Measurements from ENCODE around the gene GNAQ. TPM values are rescaled to one million over a fixed set of nuclear protein-coding genes. Genes with fewer than 3 reads are reported as not detected.

GNAQ gene
- total RNA-seq, 2 experiments from 2014 or later, result 17.6 to 24.2 TPM

- Mint-ChIP-seq H3K27ac (no peak overlapping the region), H3K4me1 (peaks cover 37% of the 10 kb centered on the region), H3K27me3 (no peaks in the 10 kb centered on the region)
Measured at GRCh38 chr9:78009186-78009585, 22.4 kb downstream of the GNAQ start.

DNA sequence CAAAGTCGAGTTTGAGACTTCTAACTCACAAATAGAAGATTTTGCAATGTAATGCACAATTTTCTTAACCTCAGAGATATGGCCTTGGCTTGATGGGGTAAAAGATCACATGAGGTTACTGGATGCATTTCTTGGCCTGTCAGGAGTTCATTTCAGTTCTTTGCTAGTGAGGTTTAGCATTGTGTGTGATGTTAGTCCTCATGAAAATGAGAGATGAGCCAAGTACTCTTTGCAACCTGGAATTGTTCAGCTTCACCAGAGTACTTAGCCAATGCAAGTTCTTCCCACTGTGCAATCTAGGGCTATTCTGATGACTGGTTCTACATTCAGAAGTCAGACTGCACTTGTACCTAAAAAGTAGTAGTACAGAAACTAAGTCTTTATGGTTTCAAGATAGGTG is 24.9 kb downstream of the GNAQ start:
- Mint-ChIP-seq H3K27ac (no peak overlapping the region), H3K9me3 (ENCODE audit: low read depth) (no peaks in the 10 kb centered on the region), H3K36me3 (peaks cover 4% of the 10 kb centered on the region), H3K4me1 (peaks cover 37% of the 10 kb centered on the region), H3K27me3 (no peaks in the 10 kb centered on the region), H3K4me3 (no peak overlapping the region)
- DNase-seq (no peak), ATAC-seq (no peak)
- CTCF ChIA-PET, result no interaction called here

More at GRCh38 chr9:78009186-78009585, 22.4 kb downstream of the GNAQ start:
- Mint-ChIP-seq H3K9me3 (ENCODE audit: low read depth) (no peaks in the 10 kb centered on the region), H3K4me3 (no peak overlapping the region), H3K36me3 (peaks cover 12% of the 10 kb centered on the region)
- DNase-seq (no peak), ATAC-seq (no peak)
- CTCF ChIA-PET, result interaction anchor here (1.3 kb wide), 1 partner anchor 31 kb away, joined by 3 read pairs; no protein-coding TSS in a partner anchor

DNA sequence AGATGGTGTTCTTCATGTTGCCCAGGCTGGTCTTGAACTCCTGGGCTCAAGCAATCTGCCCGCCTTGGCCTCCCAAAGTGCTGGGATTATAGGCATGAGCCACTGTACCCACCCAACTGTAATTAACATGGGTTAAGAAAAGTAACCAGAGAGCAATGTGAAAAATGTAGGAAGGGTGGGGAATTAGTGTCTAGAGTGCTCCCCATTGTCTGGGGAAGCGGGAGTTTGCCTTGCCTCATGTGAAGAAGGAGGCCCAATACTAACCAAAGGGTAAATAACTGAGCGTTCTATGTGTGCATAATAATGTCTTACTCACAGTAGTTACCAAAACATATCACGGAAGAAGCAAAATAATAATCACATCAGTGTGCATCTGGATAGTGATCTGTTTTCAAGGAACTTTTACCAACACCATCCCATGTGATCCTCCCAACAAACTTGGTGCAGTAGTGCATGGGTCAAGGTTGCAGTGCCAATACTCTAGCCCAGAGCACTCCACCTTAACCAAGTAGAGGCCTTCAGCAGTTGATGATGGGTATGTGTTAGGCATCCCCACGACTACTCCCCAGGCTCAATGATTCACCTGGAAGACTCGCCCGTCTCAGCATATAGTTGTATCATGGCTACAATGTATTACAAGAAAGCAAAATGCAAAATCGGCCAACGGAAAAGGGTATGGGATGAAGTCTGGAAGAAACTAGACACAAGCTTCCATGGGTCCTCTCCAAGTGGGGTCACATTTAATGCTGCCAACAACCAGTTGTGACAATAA is 26.2 kb downstream of the GNAQ start:
- DNase-seq, result no peak
- Mint-ChIP-seq H3K27me3 (no peaks in the 10 kb centered on the region), H3K4me1 (peaks cover 24% of the 10 kb centered on the region), H3K27ac (no peak overlapping the region), H3K36me3 (no peaks in the 10 kb centered on the region), H3K4me3 (no peak overlapping the region), H3K9me3 (ENCODE audit: low read depth) (no peaks in the 10 kb centered on the region)
- ATAC-seq, result no peak
- CTCF ChIA-PET, result interaction anchor here (1.4 kb wide), 1 partner anchor 12 kb away, joined by 4 read pairs; no protein-coding TSS in a partner anchor

- CTCF ChIA-PET, result interaction anchor here (0.9 to 2.0 kb wide), 4 partner anchors 12 to 30 kb away, joined by 4 read pairs; no protein-coding TSS in a partner anchor
- Mint-ChIP-seq H3K4me3 (no peak overlapping the region), H3K4me1 (peaks cover 19% of the 10 kb centered on the region), H3K27ac (no peak overlapping the region), H3K27me3 (no peaks in the 10 kb centered on the region), H3K9me3 (ENCODE audit: low read depth) (no peaks in the 10 kb centered on the region), H3K36me3 (no peaks in the 10 kb centered on the region)
- ATAC-seq (no peak), DNase-seq (no peak)
Measured at GRCh38 chr9:78004478-78005229, 27.0 kb downstream of the GNAQ start.

- Mint-ChIP-seq H3K36me3 (no peaks in the 10 kb centered on the region), H3K4me1 (peaks cover 12% of the 10 kb centered on the region), H3K9me3 (ENCODE audit: low read depth) (no peaks in the 10 kb centered on the region), H3K27ac (no peak overlapping the region), H3K4me3 (no peak overlapping the region), H3K27me3 (no peaks in the 10 kb centered on the region)
- CTCF ChIA-PET, result interaction anchor here (0.9 to 2.0 kb wide), 4 partner anchors 11 to 31 kb away, joined by 4 read pairs; no protein-coding TSS in a partner anchor
- DNase-seq (no peak), ATAC-seq (no peak)
Measured at GRCh38 chr9:78003730-78004129, 27.9 kb downstream of the GNAQ start.

- Mint-ChIP-seq H3K27me3 (no peaks in the 10 kb centered on the region), H3K36me3 (peaks cover 1% of the 10 kb centered on the region), H3K4me1 (peaks cover 7% of the 10 kb centered on the region), H3K27ac (no peak overlapping the region), H3K9me3 (ENCODE audit: low read depth) (no peaks in the 10 kb centered on the region), H3K4me3 (no peak overlapping the region)
- CTCF ChIA-PET, result interaction anchor here (2.0 kb wide), 1 partner anchor 33 kb away, joined by 4 read pairs; no protein-coding TSS in a partner anchor
- ATAC-seq (no peak), DNase-seq (no peak)
Measured at GRCh38 chr9:78001946-78002731, 29.5 kb downstream of the GNAQ start.

DNA sequence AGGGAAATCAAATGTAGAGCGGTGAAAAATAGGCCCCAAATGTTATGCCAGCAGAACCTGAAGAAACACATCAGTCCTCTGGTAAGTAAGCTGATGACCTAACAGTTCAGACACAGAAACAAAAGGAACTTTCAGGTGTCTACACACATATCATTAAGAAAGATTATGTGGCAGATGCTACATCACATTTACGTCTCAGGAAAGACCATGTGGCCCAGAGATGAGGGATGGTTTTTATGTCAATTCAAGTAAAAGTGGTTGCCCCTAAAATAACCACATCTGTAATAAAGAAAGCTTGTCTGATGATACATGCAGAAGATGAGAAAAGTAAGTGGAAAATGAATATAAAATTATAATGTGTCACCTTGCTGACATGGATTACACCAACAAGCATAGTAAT is 31.4 kb downstream of the GNAQ start:
- H3K27me3 Mint-ChIP-seq, result no peaks in the 10 kb centered on the region
- CTCF ChIA-PET, result interaction anchor here (0.9 kb wide), 1 partner anchor 23 kb away, joined by 3 read pairs; no protein-coding TSS in a partner anchor
- H3K4me3 Mint-ChIP-seq, result no peak overlapping the region
- ATAC-seq (no peak), DNase-seq (no peak)
- H3K4me1 Mint-ChIP-seq, result peaks cover 7% of the 10 kb centered on the region
- no peaks in the 10 kb centered on the region for H3K9me3 Mint-ChIP-seq (ENCODE audit: low read depth)
- no peak overlapping the region for H3K27ac Mint-ChIP-seq
- peaks cover 1% of the 10 kb centered on the region for H3K36me3 Mint-ChIP-seq

DNA sequence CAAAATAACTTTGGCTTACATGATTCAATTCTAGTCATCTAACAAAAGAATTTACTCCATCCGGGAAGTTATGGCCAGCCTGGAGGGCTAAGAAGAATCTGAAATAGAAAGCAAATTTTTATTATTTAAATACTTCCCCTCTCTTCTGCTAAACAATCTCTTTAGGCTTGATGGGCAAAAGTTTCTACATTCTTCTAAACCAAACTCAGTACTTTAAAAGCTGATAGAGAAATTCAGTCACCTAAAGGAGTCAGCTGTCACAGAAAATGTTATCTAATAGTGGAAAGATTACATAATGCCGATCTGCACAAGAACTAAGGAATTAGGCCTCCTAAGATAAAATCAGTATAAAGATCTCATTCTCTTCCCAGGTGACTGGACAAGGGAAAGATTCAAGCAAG is 32.4 kb downstream of the GNAQ start:
- Mint-ChIP-seq H3K27me3 (no peaks in the 10 kb centered on the region), H3K36me3 (peaks cover 1% of the 10 kb centered on the region), H3K9me3 (ENCODE audit: low read depth) (no peaks in the 10 kb centered on the region), H3K4me3 (no peak overlapping the region), H3K27ac (no peak overlapping the region), H3K4me1 (peaks cover 3% of the 10 kb centered on the region)
- DNase-seq (no peak), ATAC-seq (no peak)
- CTCF ChIA-PET, result no interaction called here

- peaks cover 3% of the 10 kb centered on the region for H3K4me1 Mint-ChIP-seq
Measured at GRCh38 chr9:77997611-77998284, 33.9 kb downstream of the GNAQ start.

GRCh38 chr9:77996696-77997095 is 34.9 kb downstream of the GNAQ start:
- Mint-ChIP-seq H3K4me1 (peaks cover 7% of the 10 kb centered on the region), H3K27me3 (no peaks in the 10 kb centered on the region), H3K27ac (no peak overlapping the region), H3K9me3 (ENCODE audit: low read depth) (peaks cover 2% of the 10 kb centered on the region), H3K4me3 (no peak overlapping the region), H3K36me3 (peaks cover 5% of the 10 kb centered on the region)
- DNase-seq (no peak), ATAC-seq (no peak)
- CTCF ChIA-PET, result no interaction called here

More at GRCh38 chr9:77997611-77998284, 33.9 kb downstream of the GNAQ start:
- Mint-ChIP-seq H3K4me3 (no peak overlapping the region), H3K27ac (no peak overlapping the region), H3K9me3 (ENCODE audit: low read depth) (no peaks in the 10 kb centered on the region), H3K36me3 (peaks cover 1% of the 10 kb centered on the region), H3K27me3 (no peaks in the 10 kb centered on the region)
- ATAC-seq (no peak), DNase-seq (no peak)
- CTCF ChIA-PET, result interaction anchor here (1.0 kb wide), 1 partner anchor 20 kb away, joined by 3 read pairs; no protein-coding TSS in a partner anchor

- no peak for ATAC-seq
- no peak for DNase-seq
- H3K36me3 Mint-ChIP-seq, result peaks cover 4% of the 10 kb centered on the region
- H3K9me3 Mint-ChIP-seq (ENCODE audit: low read depth), result peaks cover 2% of the 10 kb centered on the region
- peaks cover 9% of the 10 kb centered on the region for H3K4me1 Mint-ChIP-seq
- H3K27ac Mint-ChIP-seq, result no peak overlapping the region
- H3K27me3 Mint-ChIP-seq, result no peaks in the 10 kb centered on the region
- CTCF ChIA-PET, result no interaction called here
- no peak overlapping the region for H3K4me3 Mint-ChIP-seq
Measured at GRCh38 chr9:77991191-77991590, 40.4 kb downstream of the GNAQ start.

DNA sequence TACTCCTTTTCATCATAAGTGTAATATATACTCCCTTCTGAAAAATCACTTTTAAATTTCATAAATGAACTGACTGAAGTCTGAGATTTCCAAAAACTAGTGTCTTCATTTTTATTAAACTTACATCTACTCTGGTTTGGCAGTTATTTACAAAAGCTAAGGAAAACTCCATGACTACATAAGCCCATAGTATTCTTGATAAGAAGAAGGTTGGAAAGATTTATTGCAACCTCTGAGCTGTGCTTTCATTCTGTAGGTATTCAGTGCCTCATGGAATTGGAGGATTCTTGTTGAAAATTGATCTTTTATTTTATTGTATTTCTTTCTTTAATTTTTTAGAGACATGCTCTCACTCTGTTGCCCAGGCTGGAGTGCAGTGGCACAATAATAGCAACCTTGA is 41.7 kb downstream of the GNAQ start:
- no peak overlapping the region for H3K27ac Mint-ChIP-seq
- H3K36me3 Mint-ChIP-seq, result peaks cover 4% of the 10 kb centered on the region
- DNase-seq, result no peak
- no peaks in the 10 kb centered on the region for H3K27me3 Mint-ChIP-seq
- peaks cover 2% of the 10 kb centered on the region for H3K9me3 Mint-ChIP-seq (ENCODE audit: low read depth)
- peaks cover 9% of the 10 kb centered on the region for H3K4me1 Mint-ChIP-seq
- ATAC-seq, result no peak
- H3K4me3 Mint-ChIP-seq, result no peak overlapping the region
- CTCF ChIA-PET, result interaction anchor here (1.5 kb wide), 1 partner anchor 45 kb away, joined by 4 read pairs; no protein-coding TSS in a partner anchor
